Activated CD4-positive, alpha-beta T cell treated with anti-CD3 and anti-CD28 coated beads, Interleukin-10, Interleukin-2, amounts not matched to agents 100 ng/mL and 50 ng/mL, durations not matched to agents 16 hours and 8 hours (primary cell): ENCODE measurements around the gene GGT1.
"Not testable (repeated sequence)": the region's sequence is repeated elsewhere in the genome, so short reads cannot be mapped to it uniquely, and the experiment has no call there.

Source experiments
- DNase-seq: peaks from one replicate; pipeline ENCODE4 v3.0.0-alpha.2; 2020

GGT1 gene

GRCh38 chr22:24584166-24584790 is 18.7 kb upstream of the GGT1 start:
- no peak for DNase-seq

- no peak for DNase-seq
Observed at GRCh38 chr22:24584871-24585411, 18.1 kb upstream of the GGT1 start.

- no peak for DNase-seq
Observed at GRCh38 chr22:24585461-24585860, 17.5 kb upstream of the GGT1 start.

- DNase-seq: no peak
Observed at GRCh38 chr22:24585927-24586546, 17.0 kb upstream of the GGT1 start.

GRCh38 chr22:24587251-24587650 is 15.7 kb upstream of the GGT1 start:
- DNase-seq: no peak

GRCh38 chr22:24587948-24588347 is 15.0 kb upstream of the GGT1 start:
- DNase-seq: no peak

GRCh38 chr22:24588381-24588756 is 14.6 kb upstream of the GGT1 start:
- DNase-seq: no peak

GRCh38 chr22:24588757-24589481 is 14.1 kb upstream of the GGT1 start:
- no peak for DNase-seq

- DNase-seq: no peak
Observed at GRCh38 chr22:24589518-24590030, 13.4 kb upstream of the GGT1 start.

- no peak for DNase-seq
Observed at GRCh38 chr22:24590596-24591173, 12.3 kb upstream of the GGT1 start.

GRCh38 chr22:24591286-24591830 is 11.6 kb upstream of the GGT1 start:
- DNase-seq: no peak

GRCh38 chr22:24592058-24592850 is 10.7 kb upstream of the GGT1 start:
- no peak for DNase-seq

GRCh38 chr22:24592851-24593558 is 10.0 kb upstream of the GGT1 start, which contains the start of gene LRRC75B:
TSS of gene LRRC75B (minus strand) at chr22:24593073. CDS start at chr22:24593039, 34 bp downstream.
- peak; percentile 67 for DNase-seq

- DNase-seq: not testable (repeated sequence)
Observed at GRCh38 chr22:24593559-24593835, 9.5 kb upstream of the GGT1 start.

GRCh38 chr22:24593836-24594568 is 9.0 kb upstream of the GGT1 start:
- no peak for DNase-seq

- no peak for DNase-seq
Observed at GRCh38 chr22:24594569-24595120, 8.3 kb upstream of the GGT1 start.

- no peak for DNase-seq
Observed at GRCh38 chr22:24595228-24595627, 7.8 kb upstream of the GGT1 start.

- no peak for DNase-seq
Observed at GRCh38 chr22:24595863-24596262, 7.1 kb upstream of the GGT1 start.

- not testable (repeated sequence) for DNase-seq
Observed at GRCh38 chr22:24597076-24597475, 5.9 kb upstream of the GGT1 start.

- DNase-seq: no peak
Observed at GRCh38 chr22:24599514-24599913, 3.5 kb upstream of the GGT1 start.
